ENCODE measurements around the gene FNIP2. TPM values are rescaled to one million over a fixed set of nuclear protein-coding genes. Genes with fewer than 3 reads are reported as not detected.

The FNIP2 gene
- total RNA-seq, 1 donor from 2014 or later: 25.3 TPM

GRCh38 chr4:158796370-158797140 lies 27.7 kb downstream of the FNIP2 start:
- H3K36me3 ChIP-seq: no peaks in the 10 kb centered on the region
- no peak for DNase-seq (ENCODE audit: extremely low spot score in 2 of 2)
- TF ChIP-seq CTCF (IDR thresholded peaks at IDR 0.05) (no peak), POLR2AphosphoS5 (IDR thresholded peaks at IDR 0.05; ENCODE audit: insufficient read depth in 1 of 2, low read depth in 1 of 2) (no peak), POLR2A (IDR thresholded peaks at IDR 0.05) (no peak)
- no peaks in the 10 kb centered on the region for H3K27me3 ChIP-seq
- no peak overlapping the region for H3K4me3 ChIP-seq
- peaks cover 14% of the 10 kb centered on the region for H3K4me1 ChIP-seq
- intact Hi-C loops (cut with DNase I): no loop called here
- H3K9me3 ChIP-seq: no peaks in the 10 kb centered on the region
- no peak overlapping the region for H3K27ac ChIP-seq

- H3K36me3 ChIP-seq: no peaks in the 10 kb centered on the region
- no peaks in the 10 kb centered on the region for H3K9me3 ChIP-seq
- H3K4me3 ChIP-seq: no peak overlapping the region
- intact Hi-C loops (cut with DNase I): no loop called here
- H3K27me3 ChIP-seq: no peaks in the 10 kb centered on the region
- H3K27ac ChIP-seq: no peak overlapping the region
- TF ChIP-seq POLR2AphosphoS5 (IDR thresholded peaks at IDR 0.05; ENCODE audit: insufficient read depth in 1 of 2, low read depth in 1 of 2) (no peak), CTCF (IDR thresholded peaks at IDR 0.05) (no peak), POLR2A (IDR thresholded peaks at IDR 0.05) (no peak)
- DNase-seq (ENCODE audit: extremely low spot score in 2 of 2): no peak
- H3K4me1 ChIP-seq: peaks cover 9% of the 10 kb centered on the region
Measured at GRCh38 chr4:158798062-158798461, 29.2 kb downstream of the FNIP2 start.

GRCh38 chr4:158799013-158799770 lies 30.4 kb downstream of the FNIP2 start:
- Histone ChIP-seq H3K4me3 (no peak overlapping the region), H3K36me3 (no peaks in the 10 kb centered on the region), H3K27ac (no peak overlapping the region), H3K27me3 (no peaks in the 10 kb centered on the region), H3K4me1 (peaks cover 12% of the 10 kb centered on the region), H3K9me3 (no peaks in the 10 kb centered on the region)
- no peak for DNase-seq (ENCODE audit: extremely low spot score in 2 of 2)
- TF ChIP-seq CTCF (IDR thresholded peaks at IDR 0.05) (no peak), POLR2AphosphoS5 (IDR thresholded peaks at IDR 0.05; ENCODE audit: insufficient read depth in 1 of 2, low read depth in 1 of 2) (no peak), POLR2A (IDR thresholded peaks at IDR 0.05) (no peak)
- intact Hi-C loops (cut with DNase I): no loop called here

- Histone ChIP-seq H3K9me3 (no peaks in the 10 kb centered on the region), H3K27ac (no peak overlapping the region), H3K36me3 (no peaks in the 10 kb centered on the region), H3K4me3 (no peak overlapping the region), H3K4me1 (peaks cover 19% of the 10 kb centered on the region), H3K27me3 (no peaks in the 10 kb centered on the region)
- intact Hi-C loops (cut with DNase I): no loop called here
- no peak for DNase-seq (ENCODE audit: extremely low spot score in 2 of 2)
- TF ChIP-seq POLR2AphosphoS5 (IDR thresholded peaks at IDR 0.05; ENCODE audit: insufficient read depth in 1 of 2, low read depth in 1 of 2) (no peak), CTCF (IDR thresholded peaks at IDR 0.05) (no peak), POLR2A (IDR thresholded peaks at IDR 0.05) (no peak)
Measured at GRCh38 chr4:158799856-158800255, 31.0 kb downstream of the FNIP2 start.

- H3K36me3 ChIP-seq: no peaks in the 10 kb centered on the region
- intact Hi-C loops (cut with DNase I): no loop called here
- H3K9me3 ChIP-seq: no peaks in the 10 kb centered on the region
- TF ChIP-seq POLR2AphosphoS5 (IDR thresholded peaks at IDR 0.05; ENCODE audit: insufficient read depth in 1 of 2, low read depth in 1 of 2) (no peak), CTCF (IDR thresholded peaks at IDR 0.05) (no peak), POLR2A (IDR thresholded peaks at IDR 0.05) (no peak)
- H3K4me3 ChIP-seq: no peak overlapping the region
- no peak for DNase-seq (ENCODE audit: extremely low spot score in 2 of 2)
- no peak overlapping the region for H3K27ac ChIP-seq
- no peaks in the 10 kb centered on the region for H3K27me3 ChIP-seq
- peaks cover 30% of the 10 kb centered on the region for H3K4me1 ChIP-seq
Measured at GRCh38 chr4:158801066-158801465, 32.2 kb downstream of the FNIP2 start.

Data from vagina (tissue), 2 donors.